ENCODE results near the gene CADPS.

GRCh38 chr3:62708638-62709373 is 166.4 kb downstream of the CADPS start:
- TF ChIP-seq, protein P1, sequence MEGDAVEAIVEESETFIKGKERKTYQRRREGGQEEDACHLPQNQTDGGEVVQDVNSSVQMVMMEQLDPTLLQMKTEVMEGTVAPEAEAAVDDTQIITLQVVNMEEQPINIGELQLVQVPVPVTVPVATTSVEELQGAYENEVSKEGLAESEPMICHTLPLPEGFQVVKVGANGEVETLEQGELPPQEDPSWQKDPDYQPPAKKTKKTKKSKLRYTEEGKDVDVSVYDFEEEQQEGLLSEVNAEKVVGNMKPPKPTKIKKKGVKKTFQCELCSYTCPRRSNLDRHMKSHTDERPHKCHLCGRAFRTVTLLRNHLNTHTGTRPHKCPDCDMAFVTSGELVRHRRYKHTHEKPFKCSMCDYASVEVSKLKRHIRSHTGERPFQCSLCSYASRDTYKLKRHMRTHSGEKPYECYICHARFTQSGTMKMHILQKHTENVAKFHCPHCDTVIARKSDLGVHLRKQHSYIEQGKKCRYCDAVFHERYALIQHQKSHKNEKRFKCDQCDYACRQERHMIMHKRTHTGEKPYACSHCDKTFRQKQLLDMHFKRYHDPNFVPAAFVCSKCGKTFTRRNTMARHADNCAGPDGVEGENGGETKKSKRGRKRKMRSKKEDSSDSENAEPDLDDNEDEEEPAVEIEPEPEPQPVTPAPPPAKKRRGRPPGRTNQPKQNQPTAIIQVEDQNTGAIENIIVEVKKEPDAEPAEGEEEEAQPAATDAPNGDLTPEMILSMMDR (IDR thresholded peaks at IDR 0.05; ENCODE audit: insufficient read depth, low read length) = no peak
- no peak for TF ChIP-seq POLR2AphosphoS5 (IDR thresholded peaks at IDR 0.05; ENCODE audit: low read depth)
- no peak for TF ChIP-seq SPI1 (IDR thresholded peaks at IDR 0.05; ENCODE audit: borderline replicate concordance, low read depth)
- TF ChIP-seq REST (IDR thresholded peaks at IDR 0.05; ENCODE audit: insufficient replicate concordance, low read depth) = no peak
